GM23338 (cell line): ENCODE data around the gene EHD4. TPM values are rescaled to one million over a fixed set of nuclear protein-coding genes. Genes with fewer than 3 reads are reported as not detected.

Experiments used
- ATAC-seq: fragments of 200-7000 bp; cut with Tn5 transposase; 3 replicates; pipeline ENCODE4 v1.9.1; 2020
- DNase-seq: peaks from one replicate; pipeline ENCODE4 v3.0.0-alpha.2; 2015; ENCODE audit warnings: low spot score
- H2AFZ ChIP-seq: fragments of 200-600 bp; sonication (generic); 2 replicates; pipeline ENCODE4 v1.8.0; 2016; ENCODE audit warnings: antibody characterized with exemption, mild to moderate bottlenecking, moderate library complexity
- H3F3A ChIP-seq: fragments of 200-600 bp; sonication (generic); replicated peaks from 2 replicates; pipeline ENCODE4 v1.8.0; 2017; ENCODE audit warnings: antibody characterized with exemption, mixed run types, low read depth
- H3K27ac ChIP-seq: fragments of 200-600 bp; sonication (generic); 2 replicates; pipeline ENCODE4 v1.6.1; 2016; ENCODE audit warnings: low read depth
- H3K27me3 ChIP-seq: fragments of 200-600 bp; sonication (generic); 2 replicates; pipeline ENCODE4 v1.8.0; 2016; ENCODE audit warnings: mild to moderate bottlenecking, mixed run types, moderate library complexity; ENCODE audit not compliant: insufficient read depth
- H3K36me3 ChIP-seq: fragments of 200-600 bp; sonication (generic); 2 replicates; pipeline ENCODE4 v1.8.0; 2016; ENCODE audit warnings: mild to moderate bottlenecking; ENCODE audit not compliant: insufficient read depth
- H3K4me1 ChIP-seq: fragments of 200-600 bp; sonication (generic); 2 replicates; pipeline ENCODE4 v1.8.0; 2016; ENCODE audit warnings: mild to moderate bottlenecking, moderate library complexity; ENCODE audit not compliant: insufficient read depth
- H3K4me2 ChIP-seq: fragments of 200-600 bp; sonication (generic); 2 replicates; pipeline ENCODE4 v1.7.1; 2017; ENCODE audit warnings: mixed run types
- H3K4me3 ChIP-seq: fragments of 200-600 bp; sonication (generic); 2 replicates; pipeline ENCODE4 v1.6.1; 2016; ENCODE audit warnings: mixed run types
- H3K79me2 ChIP-seq: fragments of 200-600 bp; sonication (generic); replicated peaks from 2 replicates; pipeline ENCODE4 v1.8.0; 2017; ENCODE audit warnings: mild to moderate bottlenecking; ENCODE audit not compliant: insufficient read depth
- H3K9me2 ChIP-seq: fragments of 200-600 bp; sonication (generic); 2 replicates; pipeline ENCODE4 v1.8.0; 2017; ENCODE audit not compliant: insufficient read depth
- H4K20me1 ChIP-seq: fragments of 200-600 bp; sonication (generic); replicated peaks from 2 replicates; pipeline ENCODE4 v1.8.0; 2017; ENCODE audit warnings: mild to moderate bottlenecking; ENCODE audit not compliant: insufficient read depth
- H3K27ac Mint-ChIP-seq: 2 replicates; pipeline ENCODE4 v1.8.0; 2020; ENCODE audit warnings: inconsistent platforms, mild to moderate bottlenecking, moderate library complexity, mixed read lengths
- H3K27me3 Mint-ChIP-seq: 3 replicates; pipeline ENCODE4 v1.8.0; 2022; ENCODE audit warnings: low read depth, mild to moderate bottlenecking, moderate library complexity, mixed read lengths, inconsistent platforms; ENCODE audit not compliant: insufficient read depth, poor library complexity
- H3K36me3 Mint-ChIP-seq: 3 replicates; pipeline ENCODE4 v1.8.0; 2021; ENCODE audit warnings: low read depth, mild to moderate bottlenecking, inconsistent platforms, moderate library complexity, mixed read lengths
- H3K4me1 Mint-ChIP-seq: 3 replicates; pipeline ENCODE4 v1.8.0; 2020; ENCODE audit warnings: mild to moderate bottlenecking, inconsistent platforms, mixed read lengths
- H3K4me3 Mint-ChIP-seq: 3 replicates; pipeline ENCODE4 v1.8.0; 2021; ENCODE audit warnings: moderate library complexity, mild to moderate bottlenecking, inconsistent platforms, mixed read lengths
- H3K9me3 Mint-ChIP-seq: 3 replicates; pipeline ENCODE4 v1.8.0; 2020; ENCODE audit warnings: moderate library complexity, mild to moderate bottlenecking, inconsistent platforms, mixed read lengths
- ETS1 ChIP-seq: IDR thresholded peaks from 2 replicates; pipeline ENCODE4 v1.6.1; 2016; ENCODE audit warnings: antibody characterized with exemption
- JUNB ChIP-seq: IDR thresholded peaks from one replicate; pipeline ENCODE4 v1.6.1; 2016; ENCODE audit warnings: antibody characterized with exemption; ENCODE audit not compliant: unreplicated experiment
- NANOG ChIP-seq: IDR thresholded peaks from 2 replicates; pipeline ENCODE4 v1.6.1; 2016; ENCODE audit warnings: antibody characterized with exemption, borderline replicate concordance
- REST ChIP-seq: IDR thresholded peaks from one replicate; pipeline ENCODE4 v1.6.1; 2018; ENCODE audit warnings: antibody characterized with exemption; ENCODE audit not compliant: unreplicated experiment
- STAT1 ChIP-seq: IDR thresholded peaks from one replicate; pipeline ENCODE4 v1.6.1; 2016; ENCODE audit warnings: antibody characterized with exemption; ENCODE audit not compliant: unreplicated experiment
- ZNF331 ChIP-seq: fragments of 250-450 bp; sonication (Bioruptor Pico); IDR thresholded peaks from 2 replicates; pipeline ENCODE4 v1.5.0; 2020; ENCODE audit warnings: low read depth, mild to moderate bottlenecking, moderate library complexity
- ZNF462 ChIP-seq: fragments of 250-450 bp; sonication (Bioruptor Pico); IDR thresholded peaks from 2 replicates; pipeline ENCODE4 v1.5.0; 2020; ENCODE audit warnings: mild to moderate bottlenecking, moderate library complexity
- polyA plus RNA-seq: library from polyadenylated mRNA; unstranded; fragments of >200 nt; fragmentation: Nextera tagmentation; extraction: Ambion mirVana; gene quantifications from 2 replicates; pipeline ENCODE4 v1.2.1, GENCODE V29; 2016
- total RNA-seq: library from RNA; depleted of rRNA; stranded (reverse); fragments of >200 nt; shearing (Covaris generic); gene quantifications from 2 replicates; pipeline ENCODE4 v1.2.3, GENCODE V29; 2014

The EHD4 gene
- total and polyA plus RNA-seq, 2 experiments from 2014 or later = 13.0 to 31.0 TPM

GRCh38 chr15:41847981-41848380, 124.4 kb downstream of the EHD4 start:
- H3K36me3 Mint-ChIP-seq = no peaks in the 10 kb centered on the region; the same call in 2 of the 3 replicates

More at GRCh38 chr15:41847981-41848380, 124.4 kb downstream of the EHD4 start:
- Histone ChIP-seq H3K79me2 (no peaks in the 10 kb centered on the region), H3K27me3 (no peaks in the 10 kb centered on the region), H3K4me3 (no peak overlapping the region), H3K27ac (no peak overlapping the region), H3K9me2 (no peaks in the 10 kb centered on the region), H4K20me1 (no peaks in the 10 kb centered on the region), H3F3A (no peaks in the 10 kb centered on the region), H3K4me2 (no peak overlapping the region), H2AFZ (no peak overlapping the region), H3K4me1 (no peaks in the 10 kb centered on the region), H3K36me3 (no peaks in the 10 kb centered on the region)
- Mint-ChIP-seq H3K27ac (no peak overlapping the region), H3K9me3 (no peaks in the 10 kb centered on the region; the same call in 2 of the 3 replicates), H3K4me3 (no peak overlapping the region), H3K27me3 (peaks cover 5% of the 10 kb centered on the region), H3K4me1 (no peaks in the 10 kb centered on the region)
- no peak for DNase-seq
- no peak for ATAC-seq
- TF ChIP-seq ZNF462 (CRISPR knock-in tag) (no peak), NANOG (no peak), ZNF331 (no peak), STAT1 (no peak), ETS1 (no peak), JUNB (no peak), REST (no peak)
